HG02840 (cell line): Measurements from ENCODE around the gene SOHLH1.

Experiments used
- ATAC-seq: cut with Tn5 transposase; IDR thresholded peaks from one replicate; pipeline ENCODE4 v1.9.1; 2021; ENCODE audit warnings: mild to moderate bottlenecking, moderate library complexity, moderate number of reproducible peaks; ENCODE audit not compliant: unreplicated experiment, low FRiP score

SOHLH1 gene

GRCh38 chr9:135699440-135699839 lies at the start of gene SOHLH1:
TSS of gene SOHLH1 (minus strand) at chr9:135699481. CDS start at chr9:135699467, 14 bp downstream.
- ATAC-seq, result no peak

- ATAC-seq, result no peak
Observed at GRCh38 chr9:135748676-135749075, 49.4 kb upstream of the SOHLH1 start.

GRCh38 chr9:135747311-135747710 lies 48.0 kb upstream of the SOHLH1 start:
- ATAC-seq, result no peak

- ATAC-seq, result no peak
Observed at GRCh38 chr9:135746565-135746964, 47.3 kb upstream of the SOHLH1 start.

GRCh38 chr9:135745686-135746324 lies 46.5 kb upstream of the SOHLH1 start:
- ATAC-seq, result no peak

- no peak for ATAC-seq
Observed at GRCh38 chr9:135745189-135745588, 45.9 kb upstream of the SOHLH1 start.

GRCh38 chr9:135744333-135745070 lies 45.2 kb upstream of the SOHLH1 start:
- no peak for ATAC-seq

- ATAC-seq, result no peak
Observed at GRCh38 chr9:135743546-135744332, 44.5 kb upstream of the SOHLH1 start.

GRCh38 chr9:135743021-135743420 lies 43.7 kb upstream of the SOHLH1 start:
- ATAC-seq, result no peak

- ATAC-seq, result no peak
Observed at GRCh38 chr9:135741276-135742219, 42.3 kb upstream of the SOHLH1 start.

GRCh38 chr9:135739271-135740220 lies 40.3 kb upstream of the SOHLH1 start:
- ATAC-seq, result no peak

- no peak for ATAC-seq
Observed at GRCh38 chr9:135737840-135738521, 38.7 kb upstream of the SOHLH1 start.

GRCh38 chr9:135736979-135737839 lies 37.9 kb upstream of the SOHLH1 start:
- no peak for ATAC-seq

- no peak for ATAC-seq
Observed at GRCh38 chr9:135736272-135736978, 37.1 kb upstream of the SOHLH1 start.

- ATAC-seq, result no peak
Observed at GRCh38 chr9:135734616-135735144, 35.4 kb upstream of the SOHLH1 start.

- no peak for ATAC-seq
Observed at GRCh38 chr9:135732569-135733257, 33.4 kb upstream of the SOHLH1 start.
